ENCODE results near the gene TBC1D4. TPM values are rescaled to one million over a fixed set of nuclear protein-coding genes. Genes with fewer than 3 reads are reported as not detected.

TBC1D4 gene
- total RNA-seq, 2 donors from 2014 or later: 64.3 to 162 TPM

DNA sequence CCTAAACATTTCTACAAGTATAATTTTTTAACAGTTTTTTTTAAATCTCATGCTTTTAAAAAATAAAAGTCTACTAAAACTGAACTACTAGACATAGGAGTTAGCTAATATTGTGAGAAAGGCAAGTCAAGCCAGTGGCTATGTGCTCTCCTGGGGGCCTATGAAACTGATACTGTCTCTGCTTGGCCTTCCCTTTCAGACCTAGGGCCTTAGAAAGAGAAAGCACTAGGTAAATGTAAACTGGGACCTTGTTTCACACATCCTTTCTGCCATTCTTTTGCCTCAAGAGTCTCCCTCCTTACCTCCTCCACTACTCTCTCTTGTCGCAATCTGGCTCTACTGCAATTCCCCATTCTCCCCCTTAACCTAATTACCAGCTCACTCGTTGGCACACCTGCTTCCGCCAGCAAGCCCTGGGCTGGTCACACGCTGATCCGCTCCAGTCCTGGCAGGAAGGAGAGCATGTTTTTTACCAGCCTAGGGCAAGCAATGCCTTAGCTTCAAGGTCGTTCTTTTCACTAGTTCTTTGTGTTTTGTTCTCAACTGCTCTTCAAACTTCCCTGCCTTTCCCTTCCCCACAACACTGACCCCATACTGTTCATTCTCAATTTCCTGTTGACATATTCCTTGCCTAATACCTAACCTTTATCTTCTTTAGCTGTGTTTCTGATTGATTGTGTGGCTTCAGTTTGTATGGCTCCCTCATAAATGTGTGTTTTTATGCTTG, 23.1 kb downstream of the TBC1D4 start:
- DNase-seq (ENCODE audit: low spot score): no peak
- Histone ChIP-seq H3K27ac (peak overlapping the region; percentile 64 to 79), H3K27me3 (no peaks in the 10 kb centered on the region), H3K9me3 (no peaks in the 10 kb centered on the region), H3K4me1 (peaks cover 0 to 53% of the 10 kb centered on the region in 2 donors), H3K36me3 (no peaks in the 10 kb centered on the region), H3K4me3 (no peak overlapping the region)
- TF ChIP-seq, protein P1, sequence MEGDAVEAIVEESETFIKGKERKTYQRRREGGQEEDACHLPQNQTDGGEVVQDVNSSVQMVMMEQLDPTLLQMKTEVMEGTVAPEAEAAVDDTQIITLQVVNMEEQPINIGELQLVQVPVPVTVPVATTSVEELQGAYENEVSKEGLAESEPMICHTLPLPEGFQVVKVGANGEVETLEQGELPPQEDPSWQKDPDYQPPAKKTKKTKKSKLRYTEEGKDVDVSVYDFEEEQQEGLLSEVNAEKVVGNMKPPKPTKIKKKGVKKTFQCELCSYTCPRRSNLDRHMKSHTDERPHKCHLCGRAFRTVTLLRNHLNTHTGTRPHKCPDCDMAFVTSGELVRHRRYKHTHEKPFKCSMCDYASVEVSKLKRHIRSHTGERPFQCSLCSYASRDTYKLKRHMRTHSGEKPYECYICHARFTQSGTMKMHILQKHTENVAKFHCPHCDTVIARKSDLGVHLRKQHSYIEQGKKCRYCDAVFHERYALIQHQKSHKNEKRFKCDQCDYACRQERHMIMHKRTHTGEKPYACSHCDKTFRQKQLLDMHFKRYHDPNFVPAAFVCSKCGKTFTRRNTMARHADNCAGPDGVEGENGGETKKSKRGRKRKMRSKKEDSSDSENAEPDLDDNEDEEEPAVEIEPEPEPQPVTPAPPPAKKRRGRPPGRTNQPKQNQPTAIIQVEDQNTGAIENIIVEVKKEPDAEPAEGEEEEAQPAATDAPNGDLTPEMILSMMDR (IDR thresholded peaks at IDR 0.05): no peak

DNA sequence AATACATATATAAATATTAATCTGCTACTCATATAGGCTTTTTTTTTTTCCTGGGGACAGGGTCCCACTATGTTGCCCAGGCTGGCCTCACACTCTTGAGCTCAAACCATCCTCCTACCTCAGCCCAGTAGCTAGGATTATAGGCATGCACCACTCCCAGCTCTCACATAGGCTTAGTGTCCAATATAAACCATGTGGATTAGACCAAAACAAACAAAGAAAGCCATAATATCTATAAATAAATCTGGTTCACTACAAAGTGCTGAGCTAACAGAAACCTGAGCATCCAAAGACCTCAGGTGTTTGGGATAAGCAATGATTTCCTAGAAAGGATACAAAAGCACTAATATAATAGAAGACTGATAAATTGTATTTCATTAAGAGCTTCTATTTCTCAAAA, 26.0 kb downstream of the TBC1D4 start:
- peaks cover 0 to 46% of the 10 kb centered on the region in 2 donors for H3K4me1 ChIP-seq

DNA sequence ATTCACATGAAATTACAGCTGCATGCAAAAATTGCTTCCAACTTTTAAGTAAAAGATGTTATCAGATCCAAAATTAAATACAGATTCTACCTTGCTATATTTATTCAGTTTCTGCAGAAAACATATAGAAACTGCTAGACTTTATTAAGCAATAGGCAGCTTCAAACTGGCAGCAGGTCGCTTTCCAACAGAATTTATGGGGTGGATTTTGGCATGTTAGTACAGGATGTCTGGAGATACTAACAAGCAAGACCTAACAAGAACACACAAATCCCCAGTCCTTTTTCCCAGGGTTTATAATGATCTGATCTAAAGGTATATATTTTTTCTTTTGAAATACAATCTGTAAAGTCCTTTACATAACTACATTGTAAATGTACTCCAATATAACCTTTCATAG, 27.5 kb downstream of the TBC1D4 start:
- Histone ChIP-seq H3K27me3 (no peaks in the 10 kb centered on the region), H3K4me1 (peaks cover 0 to 35% of the 10 kb centered on the region in 2 donors), H3K27ac (no peak overlapping the region), H3K4me3 (no peak overlapping the region), H3K9me3 (no peaks in the 10 kb centered on the region), H3K36me3 (no peaks in the 10 kb centered on the region)
- TF ChIP-seq, protein P1 (IDR thresholded peaks at IDR 0.05): no peak
- DNase-seq (ENCODE audit: low spot score): no peak

More for the DNA sequence above, 26.0 kb downstream of the TBC1D4 start:
- TF ChIP-seq, protein P1 (IDR thresholded peaks at IDR 0.05): no peak
- no peaks in the 10 kb centered on the region for H3K9me3 ChIP-seq
- no peak for DNase-seq (ENCODE audit: low spot score)
- no peak overlapping the region for H3K27ac ChIP-seq
- no peak overlapping the region for H3K4me3 ChIP-seq
- H3K36me3 ChIP-seq: no peaks in the 10 kb centered on the region
- no peaks in the 10 kb centered on the region for H3K27me3 ChIP-seq

DNA sequence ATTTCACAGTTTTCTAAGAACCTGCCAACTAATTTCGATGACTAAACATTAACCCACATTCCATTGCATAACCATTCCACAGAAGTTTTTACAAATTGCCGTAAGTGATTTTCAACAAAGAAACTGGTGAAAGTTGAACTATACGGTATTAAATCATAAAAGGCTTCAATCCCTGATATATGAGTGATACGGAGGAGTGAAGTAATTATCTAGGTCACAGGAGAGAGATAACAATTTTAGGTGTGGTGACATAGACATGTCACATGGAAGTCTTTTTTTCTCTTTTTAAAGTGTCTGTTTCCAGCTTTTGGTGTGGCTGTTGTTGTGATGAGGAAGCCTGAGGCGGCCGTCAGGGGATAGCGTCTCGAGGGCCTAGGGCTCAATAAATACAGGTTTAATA, 29.4 kb downstream of the TBC1D4 start:
- Histone ChIP-seq H3K4me1 (peaks cover 0 to 16% of the 10 kb centered on the region in 2 donors), H3K27me3 (no peaks in the 10 kb centered on the region), H3K9me3 (no peaks in the 10 kb centered on the region), H3K27ac (peak overlapping the region; percentile 12 to 54), H3K36me3 (no peaks in the 10 kb centered on the region), H3K4me3 (no peak overlapping the region)
- no peak for DNase-seq (ENCODE audit: low spot score)
- TF ChIP-seq, protein P1 (IDR thresholded peaks at IDR 0.05): no peak

DNA sequence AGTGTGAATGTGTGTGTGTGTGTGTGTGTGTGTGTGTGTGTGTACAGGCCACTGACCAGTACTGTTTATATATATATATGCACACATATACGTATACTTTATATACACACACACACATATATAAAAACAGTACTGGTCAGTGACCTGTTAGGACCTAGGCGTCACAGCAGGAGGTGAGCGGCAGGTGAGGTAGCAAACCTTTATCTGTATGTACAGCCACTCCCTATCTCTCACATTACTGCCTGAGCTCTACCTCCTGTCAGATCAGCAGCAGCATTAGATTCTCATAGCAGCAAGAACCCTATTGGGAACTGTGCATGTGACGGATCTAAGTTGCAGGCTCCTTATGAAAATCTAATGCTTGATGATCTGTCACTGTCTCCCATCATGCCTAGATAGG, 34.5 kb downstream of the TBC1D4 start:
- Histone ChIP-seq H3K4me1 (peaks cover 0 to 32% of the 10 kb centered on the region in 2 donors), H3K36me3 (no peaks in the 10 kb centered on the region), H3K27ac (peak overlapping the region in 1 of 2 donors; percentile 84), H3K9me3 (no peaks in the 10 kb centered on the region), H3K27me3 (no peaks in the 10 kb centered on the region), H3K4me3 (no peak overlapping the region)
- no peak for DNase-seq (ENCODE audit: low spot score)
- TF ChIP-seq, protein P1 (IDR thresholded peaks at IDR 0.05): no peak

DNA sequence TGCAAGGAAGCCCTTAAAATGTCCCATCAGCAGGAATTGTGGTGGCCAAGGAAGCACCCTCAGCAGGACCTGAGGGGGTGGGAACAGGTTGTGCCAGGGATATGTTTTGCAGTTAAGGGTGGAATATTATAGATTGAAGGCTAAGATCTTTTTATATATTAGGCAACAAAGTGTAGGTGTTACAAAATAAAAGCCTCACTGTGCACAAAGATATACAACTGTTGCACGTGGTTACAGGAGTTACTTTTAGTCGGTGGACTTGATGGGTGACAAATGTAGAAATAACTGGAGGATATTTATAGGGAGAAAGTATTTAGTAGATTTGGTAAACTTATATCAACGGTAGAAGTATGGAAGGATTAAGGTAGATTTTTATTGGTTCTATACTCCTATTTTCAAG, 35.1 kb downstream of the TBC1D4 start:
- H3K36me3 ChIP-seq: no peaks in the 10 kb centered on the region
- no peak overlapping the region for H3K4me3 ChIP-seq
- peaks cover 0 to 32% of the 10 kb centered on the region in 2 donors for H3K4me1 ChIP-seq
- TF ChIP-seq, protein P1 (IDR thresholded peaks at IDR 0.05): no peak
- H3K27ac ChIP-seq: peak overlapping the region; percentile 79 to 84
- H3K9me3 ChIP-seq: no peaks in the 10 kb centered on the region
- no peaks in the 10 kb centered on the region for H3K27me3 ChIP-seq
- no peak for DNase-seq (ENCODE audit: low spot score)

All from right atrium auricular region (tissue), 2 donors.